DMS53 treated with DMSO at 0.1 percent for 48 hours (cell line): ENCODE measurements around the gene KLHL13.
"Not testable (repeated sequence)": the region's sequence is repeated elsewhere in the genome, so short reads cannot be mapped to it uniquely, and the experiment has no call there.

Source experiments
- DNase-seq: peaks from one replicate; lab custom pipeline; 2025; ENCODE audit not compliant: unreplicated experiment; lab: John Stamatoyannopoulos, UW

The KLHL13 gene

GRCh38 chrX:117995378-117995777 lies 121.2 kb downstream of the KLHL13 start:
- DNase-seq: no peak

- DNase-seq: no peak
These were observed 124.4 kb downstream of the KLHL13 start for GRCh38 chrX:117992192-117992723.

GRCh38 chrX:117990438-117990837 lies 126.2 kb downstream of the KLHL13 start:
- no peak for DNase-seq

GRCh38 chrX:117989512-117989911 lies 127.1 kb downstream of the KLHL13 start:
- no peak for DNase-seq

- DNase-seq: no peak
These were observed 129.2 kb downstream of the KLHL13 start for GRCh38 chrX:117987373-117987772.

- DNase-seq: peak; percentile 27
These were observed 131.4 kb downstream of the KLHL13 start for GRCh38 chrX:117985241-117985640.

- DNase-seq: no peak
These were observed 133.8 kb downstream of the KLHL13 start for GRCh38 chrX:117982694-117983392.

GRCh38 chrX:117978402-117978801 lies 138.2 kb downstream of the KLHL13 start:
- DNase-seq: no peak

- DNase-seq: no peak
These were observed 139.1 kb downstream of the KLHL13 start for GRCh38 chrX:117977526-117977925.

GRCh38 chrX:117973110-117973807 lies 143.4 kb downstream of the KLHL13 start:
- DNase-seq: no peak

GRCh38 chrX:117972711-117973109 lies 143.9 kb downstream of the KLHL13 start:
- no peak for DNase-seq

GRCh38 chrX:117969782-117970181 lies 146.8 kb downstream of the KLHL13 start:
- no peak for DNase-seq

- DNase-seq: peak; percentile 28
These were observed 147.3 kb downstream of the KLHL13 start for GRCh38 chrX:117969328-117969727.

- no peak for DNase-seq
These were observed 157.6 kb downstream of the KLHL13 start for GRCh38 chrX:117959045-117959444.

- no peak for DNase-seq
These were observed 159.5 kb downstream of the KLHL13 start for GRCh38 chrX:117957128-117957527.

GRCh38 chrX:117939296-117939695 lies 177.3 kb downstream of the KLHL13 start:
- not testable (repeated sequence) for DNase-seq

GRCh38 chrX:117936118-117936517 lies 180.5 kb downstream of the KLHL13 start:
- no peak for DNase-seq

- not testable (repeated sequence) for DNase-seq
These were observed 186.5 kb downstream of the KLHL13 start for GRCh38 chrX:117930116-117930515.

- DNase-seq: no peak
These were observed 196.9 kb downstream of the KLHL13 start for GRCh38 chrX:117919755-117920154.

GRCh38 chrX:117910216-117910615 lies 206.4 kb downstream of the KLHL13 start:
- no peak for DNase-seq

GRCh38 chrX:117898226-117898625 lies 218.4 kb downstream of the KLHL13 start:
- no peak for DNase-seq

- DNase-seq: no peak
These were observed 221.2 kb downstream of the KLHL13 start for GRCh38 chrX:117895418-117895817.
